K562 (cell line): Measurements from ENCODE around the gene ERVK3-1. TPM values are rescaled to one million over a fixed set of nuclear protein-coding genes. Genes with fewer than 3 reads are reported as not detected.

Source experiments
- C11orf30 ChIP-seq: fragments of 450-650 bp; IDR thresholded peaks from 2 replicates; pipeline ENCODE4 v1.6.1; 2016; ENCODE audit warnings: low read depth, mild to moderate bottlenecking
- CBX1 ChIP-seq: sonication (generic); IDR thresholded peaks from 2 replicates; pipeline ENCODE4 v1.6.1; 2016; ENCODE audit warnings: antibody characterized with exemption, low read depth, mild to moderate bottlenecking
- CCNT2 ChIP-seq: IDR thresholded peaks from 2 replicates; pipeline ENCODE4 v1.6.1; 2011; ENCODE audit warnings: borderline replicate concordance, low read depth, mild to moderate bottlenecking, moderate library complexity, mixed read lengths, low read length; ENCODE audit not compliant: insufficient read length; ENCODE audit errors: extremely low read depth
- CREB3 ChIP-seq: fragments of 450-650 bp; conservative IDR thresholded peaks from 2 replicates; pipeline ENCODE4 v1.6.1; 2016; ENCODE audit warnings: missing genetic modification characterization, low read depth, mild to moderate bottlenecking, missing compliant biosample characterization, moderate library complexity
- E2F1 ChIP-seq: sonication (generic); formaldehyde crosslinking; IDR thresholded peaks from 2 replicates; pipeline ENCODE4 v1.8.1; 2023; ENCODE audit warnings: mild to moderate bottlenecking, missing genetic modification reagents, moderate library complexity
- FOXA3 ChIP-seq, 2 experiments: fragments of 450-650 bp in 1 of 2; sonication (generic) in 1 of 2; formaldehyde crosslinking; IDR thresholded peaks in 1 of 2; conservative IDR thresholded peaks in 1 of 2; 2 replicates each; pipeline versions ENCODE4 v1.4.0 to v1.8.0; 2020 to 2022; ENCODE audit warnings: mild to moderate bottlenecking in 2 of 2, missing genetic modification reagents in 1 of 2
- HDAC6 ChIP-seq: IDR thresholded peaks from 2 replicates; pipeline ENCODE4 v1.6.1; 2012; ENCODE audit warnings: low read depth, mild to moderate bottlenecking, control low read depth, inconsistent platforms, low read length, moderate library complexity
- HLTF ChIP-seq: fragments of 450-650 bp; IDR thresholded peaks from 2 replicates; pipeline ENCODE4 v1.6.1; 2016
- HMBOX1 ChIP-seq: sonication (generic); IDR thresholded peaks from 2 replicates; pipeline ENCODE4 v1.6.1; 2016
- IRF2 ChIP-seq: sonication (generic); formaldehyde crosslinking; IDR thresholded peaks from 2 replicates; pipeline ENCODE4 v1.8.1; 2022; ENCODE audit warnings: mild to moderate bottlenecking, missing genetic modification reagents
- NFRKB ChIP-seq: fragments of 450-650 bp; IDR thresholded peaks from 2 replicates; pipeline ENCODE4 v1.6.1; 2016; ENCODE audit warnings: low read depth
- NR4A1 ChIP-seq, 2 experiments: fragments of 250-450 bp in 1 of 2; fragments of 450-650 bp in 1 of 2; sonication (Bioruptor Pico) in 1 of 2; IDR thresholded peaks; 2 replicates each; pipeline versions ENCODE4 v1.4.0 to v1.6.1; 2016 to 2020; ENCODE audit warnings: mild to moderate bottlenecking in 2 of 2, missing compliant biosample characterization in 1 of 2, missing genetic modification characterization in 1 of 2, moderate library complexity in 1 of 2
- SETDB1 ChIP-seq: IDR thresholded peaks from one replicate; pipeline ENCODE4 v1.6.1; 2012; ENCODE audit warnings: low read length, control low read depth, inconsistent platforms
- TAF7 ChIP-seq: fragments of 450-650 bp; IDR thresholded peaks from 2 replicates; pipeline ENCODE4 v1.6.1; 2016; ENCODE audit warnings: missing genetic modification characterization, missing compliant biosample characterization
- TEAD4 ChIP-seq, 2 experiments: sonication (generic) in 1 of 2; formaldehyde crosslinking in 1 of 2; IDR thresholded peaks; 2 replicates each; pipeline versions ENCODE4 v1.6.1 to v1.8.0; 2012 to 2022; ENCODE audit warnings: borderline replicate concordance in 1 of 2, inconsistent platforms in 1 of 2, low read length in 1 of 2, mild to moderate bottlenecking in 1 of 2, missing genetic modification reagents in 1 of 2
- TOE1 ChIP-seq, 2 experiments: fragments of 450-650 bp in 1 of 2; sonication (generic) in 1 of 2; formaldehyde crosslinking in 1 of 2; IDR thresholded peaks; 2 replicates each; pipeline versions ENCODE4 v1.7.1 to v1.8.0; 2016 to 2022; ENCODE audit warnings: borderline replicate concordance in 2 of 2, mild to moderate bottlenecking in 2 of 2, antibody characterized with exemption in 1 of 2, inconsistent platforms in 1 of 2, low read depth in 1 of 2, missing genetic modification reagents in 1 of 2, moderate library complexity in 1 of 2
- ZC3H11A ChIP-seq: IDR thresholded peaks from 2 replicates; pipeline ENCODE4 v1.6.1; 2012; ENCODE audit warnings: low read depth, low read length, improper control_type of control experiment
- ZNF668 ChIP-seq: fragments of 250-450 bp; sonication (Bioruptor Pico); IDR thresholded peaks from 2 replicates; pipeline ENCODE4 v1.8.0; 2022; ENCODE audit warnings: mild to moderate bottlenecking, inconsistent platforms
- polyA plus RNA-seq, 8 experiments: library from polyadenylated mRNA; depleted of rRNA in 4 of 8; stranded (reverse) in 5 of 8; unstranded in 3 of 8; fragments of >200 nt; fragmentation: Nextera tagmentation in 2 of 8; fragmentation: Illumina TruSeq in 1 of 8; extraction: Ambion mirVana in 2 of 8; extraction: Trizol in 1 of 8; gene quantifications; 2 replicates each; pipeline versions ENCODE4 v1.2.1 to v1.2.3, GENCODE V29; 2011 to 2014; ENCODE audit warnings: inconsistent platforms in 1 of 8, missing spikeins in 1 of 8
- total RNA-seq, 7 experiments: library from RNA; depleted of rRNA in 6 of 7; stranded (reverse); fragments of >200 nt in 6 of 7; fragmentation: Illumina TruSeq in 2 of 7; extraction: Trizol in 2 of 7; gene quantifications; 2 replicates each; pipeline versions ENCODE4 v1.2.1 to v1.2.3, GENCODE V29; 2011 to 2021; ENCODE audit warnings: low replicate concordance in 1 of 7

Gene ERVK3-1
- total and polyA plus RNA-seq, 9 of the 15 experiments (the other 6 are each of a cell fraction or from before 2014, with no cell fraction given), result 87.6 to 299 (median 119) TPM

GRCh38 chr19:58305065-58305931 lies at the start of gene ERVK3-1 (continued):
- TF ChIP-seq FOXA3 (CRISPR knock-in tag; conservative IDR thresholded peaks at IDR 0.05 in 1 of 2, IDR thresholded peaks at IDR 0.05 in 1 of 2) (peak in 1 of 2 experiments; percentile 65; a peak in 2 of 4 replicates), IRF2 (CRISPR knock-in tag) (no peak), CBX1 (0 out of 2 replicates have a peak, but pooled peaks have one; percentile 41), ZC3H11A (no peak; the same call in 1 of the 2 replicates), HMBOX1 (no peak), NFRKB (peak; percentile 46; the same call in 1 of the 2 replicates), HDAC6 (0 out of 2 replicates have a peak, but pooled peaks have one; percentile 53), E2F1 (peak; percentile 53; the same call in 1 of the 2 replicates), NR4A1 (CRISPR knock-in tag; IDR thresholded peaks at IDR 0.05) (no peak), NR4A1 (tag; IDR thresholded peaks at IDR 0.05) (0 out of 2 replicates have a peak, but pooled peaks have one; percentile 40), CREB3 (tag) (0 out of 2 replicates have a peak, but pooled peaks have one; percentile 37), TOE1 (IDR thresholded peaks at IDR 0.05; ENCODE audit: borderline replicate concordance) (peak; percentile 61; the same call in 1 of the 2 replicates), TOE1 (CRISPR knock-in tag; IDR thresholded peaks at IDR 0.05; ENCODE audit: borderline replicate concordance, low read depth) (no peak), C11orf30 (peak; percentile 85), TEAD4 (IDR thresholded peaks at IDR 0.05; ENCODE audit: low read length) (peak; percentile 42; the same call in 1 of the 2 replicates), TEAD4 (CRISPR knock-in tag; IDR thresholded peaks at IDR 0.05; ENCODE audit: borderline replicate concordance) (no peak), CCNT2 (peak; percentile 48), SETDB1 (peak; percentile 86), HLTF (peak; percentile 80), ZNF668 (CRISPR knock-in tag) (no peak), TAF7 (tag) (peak; percentile 98)
